Measurements from ENCODE around the gene PRKG1. TPM values are rescaled to one million over a fixed set of nuclear protein-coding genes. Genes with fewer than 3 reads are reported as not detected.

Gene PRKG1
- polyA plus RNA-seq, 3 donors, result not detected

DNA sequence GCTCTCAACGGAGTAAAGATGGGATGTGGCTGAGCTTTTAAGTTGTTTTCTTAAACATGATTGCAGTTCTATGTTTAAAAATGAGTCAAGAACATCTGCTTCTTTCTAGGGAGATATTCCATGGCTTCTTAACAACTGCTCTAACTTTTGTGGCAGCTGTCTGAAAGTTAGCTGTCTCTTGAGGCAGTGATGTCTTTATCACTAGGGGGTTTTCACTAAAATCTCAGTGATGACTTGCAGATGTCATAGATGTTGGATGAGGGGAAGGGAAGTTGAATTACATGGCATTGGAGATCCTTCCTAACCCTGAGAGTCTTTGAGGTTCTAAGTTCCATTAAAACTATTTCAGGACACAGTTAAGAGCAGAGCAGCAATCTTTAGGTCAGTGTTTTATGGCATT lies 43.5 kb downstream of the PRKG1 start:
- no peaks in the 10 kb centered on the region for H3K36me3 Mint-ChIP-seq
- DNase-seq, result no peak
- Histone ChIP-seq H3K4me3 (replicated peaks in 1 of 3; ENCODE audit: low read depth in 2 of 3, low read length in 3 of 3) (no peak overlapping the region), H3K9me3 (replicated peaks in 1 of 2; ENCODE audit: control insufficient read depth in 1 of 2, insufficient read depth in 1 of 2, low read length in 2 of 2) (no peaks in the 10 kb centered on the region), H3K9ac (ENCODE audit: insufficient read depth, low read length, poor library complexity, severe bottlenecking) (no peak overlapping the region), H4K20me1 (ENCODE audit: insufficient read depth, low read length) (no peaks in the 10 kb centered on the region), H3K27me3 (ENCODE audit: control insufficient read depth in 2 of 2, insufficient read depth in 2 of 2, low read length in 2 of 2) (no peaks in the 10 kb centered on the region), H3K4me1 (ENCODE audit: control insufficient read depth in 1 of 2, insufficient read depth in 2 of 2, low read length in 2 of 2) (no peaks in the 10 kb centered on the region), H3K79me2 (ENCODE audit: insufficient read depth, low read length) (no peaks in the 10 kb centered on the region), H3K27ac (ENCODE audit: low read depth in 1 of 2, low read length in 2 of 2) (no peak overlapping the region), H3K36me3 (replicated peaks in 1 of 2; ENCODE audit: control insufficient read depth in 1 of 2, insufficient read depth in 2 of 2, low read length in 2 of 2) (no peaks in the 10 kb centered on the region), H3K4me2 (replicated peaks; ENCODE audit: extremely low read depth, low read length, poor library complexity, severe bottlenecking) (no peak overlapping the region), H2AFZ (ENCODE audit: insufficient read depth, low read depth, low read length, poor library complexity, severe bottlenecking) (no peak overlapping the region)
- no peak overlapping the region for H3K27ac Mint-ChIP-seq
- H3K9me3 Mint-ChIP-seq, result peaks cover 0 to 2% (median 0%) of the 10 kb centered on the region in 7 donors
- H3K4me3 Mint-ChIP-seq, result no peak overlapping the region
- intact Hi-C loops (cut with micrococcal nuclease), result no loop called here
- WGBS (ENCODE audit: insufficient coverage), result no CpG with 5 or more reads among the region's 1 CpG
- TF ChIP-seq, protein P1, sequence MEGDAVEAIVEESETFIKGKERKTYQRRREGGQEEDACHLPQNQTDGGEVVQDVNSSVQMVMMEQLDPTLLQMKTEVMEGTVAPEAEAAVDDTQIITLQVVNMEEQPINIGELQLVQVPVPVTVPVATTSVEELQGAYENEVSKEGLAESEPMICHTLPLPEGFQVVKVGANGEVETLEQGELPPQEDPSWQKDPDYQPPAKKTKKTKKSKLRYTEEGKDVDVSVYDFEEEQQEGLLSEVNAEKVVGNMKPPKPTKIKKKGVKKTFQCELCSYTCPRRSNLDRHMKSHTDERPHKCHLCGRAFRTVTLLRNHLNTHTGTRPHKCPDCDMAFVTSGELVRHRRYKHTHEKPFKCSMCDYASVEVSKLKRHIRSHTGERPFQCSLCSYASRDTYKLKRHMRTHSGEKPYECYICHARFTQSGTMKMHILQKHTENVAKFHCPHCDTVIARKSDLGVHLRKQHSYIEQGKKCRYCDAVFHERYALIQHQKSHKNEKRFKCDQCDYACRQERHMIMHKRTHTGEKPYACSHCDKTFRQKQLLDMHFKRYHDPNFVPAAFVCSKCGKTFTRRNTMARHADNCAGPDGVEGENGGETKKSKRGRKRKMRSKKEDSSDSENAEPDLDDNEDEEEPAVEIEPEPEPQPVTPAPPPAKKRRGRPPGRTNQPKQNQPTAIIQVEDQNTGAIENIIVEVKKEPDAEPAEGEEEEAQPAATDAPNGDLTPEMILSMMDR (IDR thresholded peaks at IDR 0.05), result no peak
- H3K4me1 Mint-ChIP-seq, result no peaks in the 10 kb centered on the region
- H3K27me3 Mint-ChIP-seq (ENCODE audit: low read depth in 3 of 3), result no peaks in the 10 kb centered on the region

DNA sequence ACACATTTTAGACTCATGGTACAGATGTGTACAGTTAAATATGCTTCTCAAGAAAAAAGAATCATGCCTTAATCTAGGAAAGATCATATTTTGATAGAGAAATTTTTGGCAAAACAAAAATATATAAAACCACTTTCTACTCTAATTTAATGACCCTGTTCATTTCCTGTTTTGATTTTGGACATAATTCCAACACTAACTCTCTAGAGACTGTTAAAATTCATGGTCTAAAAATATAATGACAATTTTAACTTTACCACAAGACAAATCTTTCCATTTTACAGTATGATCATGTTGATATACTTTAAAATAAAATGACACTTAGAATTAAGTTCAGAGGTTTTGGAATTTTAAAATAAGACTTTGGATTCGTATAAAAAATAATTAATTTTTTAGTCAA lies 45.2 kb downstream of the PRKG1 start:
- Histone ChIP-seq H3K36me3 (replicated peaks in 1 of 2; ENCODE audit: control insufficient read depth in 1 of 2, insufficient read depth in 2 of 2, low read length in 2 of 2) (no peaks in the 10 kb centered on the region), H3K27ac (ENCODE audit: low read depth in 1 of 2, low read length in 2 of 2) (no peak overlapping the region), H3K4me1 (ENCODE audit: control insufficient read depth in 1 of 2, insufficient read depth in 2 of 2, low read length in 2 of 2) (no peaks in the 10 kb centered on the region), H3K9ac (ENCODE audit: insufficient read depth, low read length, poor library complexity, severe bottlenecking) (no peak overlapping the region), H3K4me3 (replicated peaks in 1 of 3; ENCODE audit: low read depth in 2 of 3, low read length in 3 of 3) (no peak overlapping the region), H3K9me3 (replicated peaks in 1 of 2; ENCODE audit: control insufficient read depth in 1 of 2, insufficient read depth in 1 of 2, low read length in 2 of 2) (no peaks in the 10 kb centered on the region), H2AFZ (ENCODE audit: insufficient read depth, low read depth, low read length, poor library complexity, severe bottlenecking) (no peak overlapping the region), H3K27me3 (ENCODE audit: control insufficient read depth in 2 of 2, insufficient read depth in 2 of 2, low read length in 2 of 2) (no peaks in the 10 kb centered on the region), H3K4me2 (replicated peaks; ENCODE audit: extremely low read depth, low read length, poor library complexity, severe bottlenecking) (no peak overlapping the region), H4K20me1 (ENCODE audit: insufficient read depth, low read length) (no peaks in the 10 kb centered on the region), H3K79me2 (ENCODE audit: insufficient read depth, low read length) (no peaks in the 10 kb centered on the region)
- DNase-seq, result no peak
- TF ChIP-seq, protein P1 (IDR thresholded peaks at IDR 0.05), result no peak
- no CpG with 5 or more reads among the region's 1 CpG for WGBS (ENCODE audit: insufficient coverage)
- H3K4me1 Mint-ChIP-seq, result no peaks in the 10 kb centered on the region
- H3K27ac Mint-ChIP-seq, result no peak overlapping the region
- peaks cover 0 to 8% (median 4%) of the 10 kb centered on the region in 7 donors for H3K9me3 Mint-ChIP-seq
- intact Hi-C loops (cut with micrococcal nuclease), result no loop called here
- H3K27me3 Mint-ChIP-seq (ENCODE audit: low read depth in 3 of 3), result peaks cover 0 to 2% (median 0%) of the 10 kb centered on the region in 3 donors
- no peak overlapping the region for H3K4me3 Mint-ChIP-seq
- no peaks in the 10 kb centered on the region for H3K36me3 Mint-ChIP-seq
